Measurements from ENCODE around the gene TMSB4X.
"Not testable (repeated sequence)": the region's sequence is repeated elsewhere in the genome, so short reads cannot be mapped to it uniquely, and the experiment has no call there.

TMSB4X gene

DNA sequence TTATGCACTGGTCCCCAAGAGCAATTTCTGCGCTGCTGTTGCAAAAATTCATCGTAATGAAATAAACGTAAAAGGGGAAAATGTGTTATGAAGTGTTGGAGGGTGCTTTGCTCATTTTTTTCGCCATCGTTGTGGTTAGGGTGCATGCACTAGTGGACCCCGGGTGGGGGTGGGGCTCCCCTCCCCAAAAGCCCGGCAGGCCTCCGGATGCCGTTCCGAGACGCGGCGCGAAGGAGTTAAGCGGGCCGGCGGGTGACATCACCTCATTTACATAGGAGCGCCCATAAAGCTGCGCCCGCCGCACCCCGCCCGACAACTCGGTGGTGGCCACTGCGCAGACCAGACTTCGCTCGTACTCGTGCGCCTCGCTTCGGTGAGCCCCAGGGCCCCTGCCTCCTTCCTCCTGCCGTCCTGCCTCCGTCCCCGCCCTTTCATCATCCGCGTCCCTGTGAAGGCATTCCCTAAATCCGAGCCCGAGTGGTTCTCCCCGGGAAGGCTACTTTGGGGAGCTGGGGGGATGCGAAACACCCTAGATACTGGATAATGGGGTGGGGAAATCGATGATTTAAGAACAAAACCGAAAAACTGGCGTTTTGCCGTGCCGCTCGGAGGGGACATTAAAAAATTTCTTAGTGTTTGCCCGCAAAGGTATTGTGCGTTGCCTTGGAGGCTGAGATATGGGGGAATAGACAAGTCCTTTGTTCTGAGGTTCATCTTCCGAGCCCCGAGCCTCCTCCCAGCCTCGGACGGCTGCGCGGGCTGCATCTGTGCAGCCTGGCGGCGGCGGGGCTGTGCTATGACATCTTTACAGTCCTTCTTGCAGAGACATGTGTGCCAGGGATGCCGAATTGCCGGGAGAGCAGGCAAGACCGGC, at the start of gene TMSB4X:
TSS of gene TMSB4X (plus strand) at position 315 of the 874 bp plus-strand sequence.
- peak; percentile 71 for DNase-seq

DNA sequence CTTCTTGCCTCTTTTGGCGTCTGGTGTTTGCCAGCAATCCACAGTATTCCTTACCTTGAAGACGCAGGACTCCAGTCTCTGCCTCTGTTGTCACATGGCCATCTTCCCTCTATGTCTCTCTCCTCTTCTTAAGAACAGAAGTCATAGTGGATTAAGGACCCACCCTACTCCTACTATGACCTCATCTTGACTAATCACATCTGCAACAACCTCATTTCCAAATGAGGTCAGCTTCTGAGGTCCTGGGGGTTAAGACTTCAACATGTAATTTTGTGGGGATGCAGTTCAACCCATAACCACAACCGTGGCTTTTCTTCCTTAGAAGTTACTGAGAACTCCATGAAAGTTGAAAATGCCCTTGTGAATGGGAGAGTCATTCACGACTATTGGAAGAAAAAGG, 45.2 kb upstream of the TMSB4X start:
- DNase-seq: no peak

DNA sequence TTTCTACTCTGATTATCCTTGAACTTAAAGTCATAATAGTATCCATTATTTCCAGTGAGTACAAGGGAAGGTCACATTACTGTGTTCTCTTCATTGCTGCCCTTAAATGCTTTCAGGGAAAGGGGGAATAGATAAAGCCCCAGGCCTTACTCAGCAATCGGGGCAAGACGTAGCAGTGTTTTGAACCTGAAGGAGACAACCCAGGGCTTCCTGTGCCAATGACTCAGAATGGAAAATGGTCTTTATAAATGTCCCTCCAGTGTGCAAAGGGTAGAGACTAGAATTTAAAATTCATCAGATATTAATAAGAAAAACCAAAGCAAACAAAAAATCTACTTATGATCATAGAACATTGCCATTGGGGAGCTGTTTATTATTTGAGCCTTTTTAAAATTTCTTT, 44.8 kb upstream of the TMSB4X start:
- no peak for DNase-seq

DNA sequence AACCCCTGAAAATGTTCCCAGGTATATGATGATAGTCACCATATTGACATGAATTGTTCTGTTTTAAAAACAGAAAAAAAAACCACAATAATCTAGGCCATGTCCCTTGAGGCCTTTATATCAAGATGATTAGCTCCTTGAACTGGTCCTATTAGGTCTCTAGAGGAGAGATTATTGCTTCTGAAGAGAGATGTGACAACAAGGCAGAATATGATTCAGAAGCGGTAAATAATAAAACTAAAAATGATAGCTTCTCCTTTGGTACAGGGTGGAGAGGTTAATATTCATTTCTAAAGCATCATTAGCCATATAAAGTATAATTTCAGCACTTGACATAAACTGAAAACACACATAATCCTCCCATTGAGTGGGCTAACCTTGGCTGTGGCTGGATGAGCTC, 42.7 kb upstream of the TMSB4X start:
- DNase-seq: no peak

DNA sequence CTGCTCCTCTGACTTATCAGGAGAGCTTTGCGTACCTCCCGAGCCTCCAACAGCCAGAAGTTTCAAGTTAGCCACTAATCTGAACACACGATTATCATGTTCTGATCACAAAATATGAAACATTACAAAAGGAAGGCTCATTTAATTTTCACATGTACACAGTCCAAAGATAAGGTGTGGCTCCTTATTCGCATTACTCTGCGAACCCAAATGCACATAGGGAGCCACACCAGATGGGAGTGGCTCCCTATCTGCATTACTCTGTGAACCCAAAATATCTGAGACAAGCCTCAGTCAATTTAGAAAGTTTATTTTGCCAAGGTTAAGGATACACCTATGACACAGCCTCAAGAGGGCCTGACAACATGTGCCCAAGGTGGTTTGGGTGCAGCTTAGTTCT, 40.1 kb upstream of the TMSB4X start:
- no peak for DNase-seq

DNA sequence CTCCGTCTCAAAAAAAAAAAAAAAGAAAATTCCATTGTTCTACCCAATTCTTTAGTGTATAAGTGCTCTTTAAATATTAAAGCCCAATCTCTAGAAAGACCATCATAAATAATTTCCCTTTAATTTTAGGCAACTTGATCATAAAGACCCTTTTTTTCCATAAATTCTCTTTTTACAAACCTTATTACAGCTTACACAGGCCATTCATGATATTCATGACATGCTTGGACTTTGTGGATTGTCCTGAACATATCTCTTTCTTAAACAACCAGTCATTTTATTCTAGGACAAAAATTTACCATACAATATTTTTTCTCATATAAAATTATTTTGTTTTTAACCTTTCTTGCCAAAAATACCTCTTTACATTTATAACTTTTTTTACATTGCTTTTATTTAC, 38.0 kb upstream of the TMSB4X start:
- DNase-seq: no peak

DNA sequence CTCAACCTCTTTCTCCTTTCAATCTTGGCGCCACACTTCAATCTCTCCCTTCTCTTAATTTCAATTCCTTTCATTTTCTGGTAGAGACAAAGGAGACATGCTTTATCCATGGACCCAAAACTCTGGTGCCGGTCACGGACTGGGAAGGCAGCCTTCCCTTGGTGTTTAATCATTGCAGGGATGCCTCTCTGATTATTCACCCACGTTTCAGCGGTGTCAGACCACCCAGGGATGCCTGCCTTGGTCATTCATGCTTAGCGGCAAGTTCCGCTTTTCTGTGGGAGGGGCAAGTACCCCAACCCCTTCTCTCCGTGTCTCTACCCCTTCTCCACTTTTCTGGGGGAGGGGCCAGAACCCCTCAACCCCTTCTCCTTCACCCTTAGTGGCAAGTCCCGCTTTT, 34.4 kb upstream of the TMSB4X start:
- DNase-seq: not testable (repeated sequence)

DNA sequence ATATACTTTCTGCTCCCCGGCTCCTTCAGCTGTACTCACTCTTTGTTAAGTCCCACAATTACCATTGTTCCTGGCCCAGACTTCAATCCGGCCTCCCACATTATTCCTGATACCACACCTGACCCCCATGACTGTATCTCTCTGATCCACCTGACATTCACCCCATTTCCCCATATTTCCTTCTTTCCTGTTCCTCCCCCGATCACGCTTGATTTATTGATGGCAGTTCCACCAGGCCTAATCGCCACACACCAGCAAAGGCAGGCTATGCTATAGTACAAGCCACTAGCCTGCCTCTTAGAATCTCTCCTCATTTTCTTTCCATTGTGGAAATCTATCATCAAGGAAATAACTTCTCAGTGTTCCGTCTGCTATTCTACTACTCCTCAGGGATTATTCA, 31.3 kb upstream of the TMSB4X start:
- not testable (repeated sequence) for DNase-seq

DNA sequence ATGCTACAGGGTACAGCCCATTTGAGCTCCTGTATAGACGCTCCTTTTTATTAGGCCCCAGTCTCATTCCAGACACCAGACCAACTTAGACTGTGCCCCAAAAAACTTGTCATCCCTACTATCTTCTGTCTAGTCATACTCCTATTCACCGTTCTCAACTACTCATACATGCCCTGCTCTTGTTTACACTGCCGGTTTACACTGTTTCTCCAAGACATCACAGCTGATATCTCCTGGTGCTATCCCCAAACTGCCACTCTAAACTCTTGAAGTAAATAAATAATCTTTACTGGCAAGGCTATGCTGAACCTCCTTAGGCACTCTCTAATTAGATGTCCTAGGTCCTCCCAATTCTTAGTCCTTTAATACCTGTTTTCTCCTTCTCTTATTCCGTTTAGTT, 30.5 kb upstream of the TMSB4X start:
- DNase-seq: not testable (repeated sequence)

DNA sequence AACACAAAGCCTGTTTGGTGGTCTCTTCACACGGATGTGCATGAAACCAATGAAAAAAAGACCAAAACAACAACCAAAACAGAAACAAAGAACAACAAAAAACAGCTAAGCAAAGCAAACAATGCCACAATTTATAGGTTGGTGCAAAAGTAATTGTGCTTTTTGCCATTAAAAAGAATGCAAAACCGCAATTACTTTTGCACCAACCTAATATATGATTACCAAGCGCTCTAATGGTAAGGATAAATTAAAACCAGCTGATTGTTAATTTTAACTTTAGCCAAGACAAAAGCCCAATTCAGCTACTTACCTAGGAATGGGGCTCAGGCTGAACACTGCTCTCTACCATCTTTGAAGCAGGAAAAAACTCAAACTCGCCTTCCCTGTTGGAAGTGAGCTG, 29.4 kb upstream of the TMSB4X start:
- no peak for DNase-seq

DNA sequence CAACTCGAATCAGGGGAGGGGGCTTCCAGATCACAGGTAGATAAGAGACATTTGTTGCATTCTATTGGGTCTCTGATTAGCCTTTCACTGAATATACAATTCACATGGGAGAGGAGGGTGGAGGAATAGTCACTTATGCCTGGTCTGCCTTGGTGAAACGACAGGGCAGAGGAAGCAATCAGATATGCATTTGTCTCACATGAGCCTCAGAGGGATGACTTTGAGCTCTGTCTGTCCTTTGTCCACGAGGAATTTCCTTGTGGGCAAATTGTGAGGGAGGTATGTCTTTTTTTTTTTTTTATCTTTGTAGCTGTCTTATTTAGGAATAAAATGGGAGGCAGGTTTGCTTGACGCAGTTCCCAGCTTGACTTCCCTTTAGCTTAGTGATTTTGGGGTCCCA, 28.5 kb upstream of the TMSB4X start:
- DNase-seq: no peak

DNA sequence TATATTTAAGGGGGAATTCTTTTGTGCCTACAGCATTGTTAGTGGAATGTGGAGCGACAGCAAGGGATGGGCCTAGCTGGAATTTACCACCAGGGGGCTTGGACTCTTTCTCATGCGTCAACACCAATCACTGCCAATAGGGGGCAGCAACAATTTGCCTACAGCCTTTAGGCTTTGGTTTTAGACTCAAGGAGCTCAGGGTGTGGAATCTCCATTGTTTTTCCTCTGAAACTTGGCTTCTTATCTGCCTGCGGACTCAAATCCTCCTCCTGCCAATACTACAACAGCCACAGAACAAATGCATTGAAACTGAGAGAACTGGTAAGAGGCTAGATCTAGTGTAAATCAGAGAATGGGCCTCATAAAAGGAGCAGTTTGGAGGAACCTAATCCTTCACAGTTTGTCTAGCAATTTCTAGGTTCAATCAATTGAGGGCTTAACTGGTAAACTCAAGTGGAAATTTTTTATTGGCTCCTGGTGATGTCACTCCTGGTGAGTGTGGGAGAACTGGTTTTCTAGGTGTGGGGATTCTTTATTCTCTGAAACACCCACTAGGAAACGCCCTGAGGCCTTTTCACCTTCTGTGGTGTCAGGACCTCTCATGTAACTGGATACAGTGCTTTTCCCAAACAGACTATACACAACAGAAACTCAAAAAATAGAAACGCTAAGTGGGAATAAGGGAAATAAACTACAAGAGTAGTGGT, 27.9 kb upstream of the TMSB4X start:
- DNase-seq: peak; percentile 51

GRCh38 chrX:12947545-12948235, 27.2 kb upstream of the TMSB4X start:
- DNase-seq: no peak

- no peak for DNase-seq
These were observed 26.4 kb upstream of the TMSB4X start for GRCh38 chrX:12948495-12948894.

DNA sequence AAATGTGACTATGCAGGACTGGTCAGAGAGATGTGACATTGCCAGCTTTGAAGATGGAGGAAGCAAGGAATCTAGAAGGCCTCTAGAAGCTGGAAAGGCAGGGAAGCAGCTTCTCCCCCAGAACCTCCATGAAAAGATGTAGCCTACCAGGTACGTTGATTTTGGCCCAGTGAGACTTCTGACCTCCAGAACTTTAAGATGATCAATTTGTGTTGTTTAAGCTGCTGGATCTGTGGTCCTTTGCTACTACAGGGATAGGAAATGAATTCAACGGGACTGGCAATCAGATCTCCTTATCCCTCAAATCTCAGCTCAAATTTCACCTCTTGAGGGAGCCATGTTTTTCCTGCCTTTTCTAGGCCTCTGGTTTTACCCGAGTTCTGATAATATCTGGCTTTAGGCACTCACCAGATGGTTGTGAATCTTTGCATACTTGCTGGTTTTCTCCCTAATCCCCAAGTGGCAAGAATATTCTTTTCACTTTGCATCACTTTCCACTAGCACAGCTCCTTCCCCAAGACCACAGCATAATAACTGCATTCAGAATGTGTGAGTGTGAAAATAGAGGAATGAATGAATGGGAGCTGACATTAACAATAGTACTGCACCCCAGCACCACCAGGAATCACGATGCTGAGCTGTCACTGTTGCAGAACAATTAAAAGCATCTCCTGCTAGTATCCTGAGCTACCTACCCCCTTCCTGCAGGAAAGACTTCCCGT, 25.5 kb upstream of the TMSB4X start:
- no peak for DNase-seq

DNA sequence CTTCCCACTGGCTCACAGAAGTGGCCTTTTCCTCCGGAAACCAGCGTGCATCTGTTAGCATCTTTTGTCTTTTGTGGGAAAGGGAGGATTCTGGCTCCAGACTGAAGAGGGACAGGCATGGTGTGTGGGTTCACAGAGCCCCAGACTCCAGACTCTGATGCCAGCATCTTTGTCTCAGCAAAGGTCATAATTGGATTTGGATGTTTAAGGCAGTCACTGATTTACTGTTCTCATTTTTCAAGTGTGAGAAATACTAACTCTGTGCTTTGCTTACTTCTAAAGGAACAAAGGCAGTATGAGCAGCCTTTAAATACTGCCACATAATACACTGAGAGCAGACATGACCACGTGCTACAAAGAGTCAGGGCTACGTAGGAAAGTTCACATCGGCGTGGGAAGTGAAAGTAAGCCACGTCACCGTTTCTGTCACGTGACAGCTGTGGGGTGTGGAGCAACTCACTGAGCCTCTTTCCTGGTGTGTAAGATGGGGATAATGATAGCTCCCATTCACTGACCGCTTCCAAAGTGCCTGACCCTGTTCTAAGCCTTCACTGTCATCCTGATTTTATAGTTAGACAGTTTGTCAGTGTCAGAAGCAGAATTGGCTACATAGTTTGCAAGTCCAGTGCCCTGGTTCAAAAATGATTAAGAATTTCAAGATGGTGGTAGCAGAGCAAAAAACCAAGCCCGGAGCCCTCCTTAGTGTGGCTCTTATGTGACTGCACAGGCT, 24.8 kb upstream of the TMSB4X start:
- no peak for DNase-seq

- peak; percentile 17 for DNase-seq
These were observed 23.9 kb upstream of the TMSB4X start for GRCh38 chrX:12950851-12951594.

DNA sequence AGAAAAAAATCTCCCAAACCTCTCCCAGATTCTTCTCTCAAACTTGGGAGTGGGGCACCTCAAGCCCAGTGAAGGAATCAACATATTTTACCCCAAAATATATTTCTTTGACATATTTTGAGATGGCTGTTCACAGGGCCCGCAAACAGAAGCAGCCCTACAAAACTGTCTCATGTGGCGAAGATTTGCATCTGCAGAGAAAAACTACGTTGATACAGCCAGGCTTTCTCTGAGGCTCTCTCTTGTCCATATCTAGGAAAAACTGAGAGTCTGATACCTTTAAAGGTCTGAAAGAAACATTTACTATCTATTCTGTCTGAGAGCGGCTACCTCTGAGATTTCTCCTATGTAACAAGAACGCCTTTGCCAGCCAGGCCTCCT, 23.3 kb upstream of the TMSB4X start:
- no peak for DNase-seq

- no peak for DNase-seq
These were observed 21.5 kb upstream of the TMSB4X start for GRCh38 chrX:12953420-12953819.

DNA sequence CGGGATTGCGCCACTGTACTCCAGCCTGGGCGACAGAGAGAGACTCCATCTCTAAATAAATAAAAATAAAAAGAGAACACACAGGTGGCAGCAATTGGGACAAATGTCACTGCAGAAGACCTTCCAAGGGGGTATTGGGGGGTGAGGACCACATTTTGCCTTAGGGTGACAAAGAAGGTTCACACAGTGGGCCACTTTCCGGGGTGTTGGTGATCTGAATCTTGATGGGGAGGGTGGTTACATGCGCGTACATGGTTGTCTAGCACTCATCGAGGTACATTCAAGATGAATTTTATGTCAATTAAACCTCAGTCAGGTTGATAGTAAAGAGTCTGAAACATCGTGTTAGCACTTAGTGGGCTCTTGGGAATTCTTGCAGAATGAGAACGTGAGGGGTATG, 20.5 kb upstream of the TMSB4X start:
- no peak for DNase-seq

GRCh38 chrX:12954981-12955380, 19.9 kb upstream of the TMSB4X start:
- no peak for DNase-seq
